ENCODE results near the gene TMEM98.
"Not testable (repeated sequence)": the region's sequence is repeated elsewhere in the genome, so short reads cannot be mapped to it uniquely, and the experiment has no call there.

Gene TMEM98

GRCh38 chr17:32941419-32942032, 13.6 kb downstream of the TMEM98 start:
- no peak for DNase-seq (ENCODE audit: low read depth in 2 of 2)

- no peak for DNase-seq (ENCODE audit: low read depth in 2 of 2)
These were observed 15.3 kb downstream of the TMEM98 start for GRCh38 chr17:32943206-32943605.

DNA sequence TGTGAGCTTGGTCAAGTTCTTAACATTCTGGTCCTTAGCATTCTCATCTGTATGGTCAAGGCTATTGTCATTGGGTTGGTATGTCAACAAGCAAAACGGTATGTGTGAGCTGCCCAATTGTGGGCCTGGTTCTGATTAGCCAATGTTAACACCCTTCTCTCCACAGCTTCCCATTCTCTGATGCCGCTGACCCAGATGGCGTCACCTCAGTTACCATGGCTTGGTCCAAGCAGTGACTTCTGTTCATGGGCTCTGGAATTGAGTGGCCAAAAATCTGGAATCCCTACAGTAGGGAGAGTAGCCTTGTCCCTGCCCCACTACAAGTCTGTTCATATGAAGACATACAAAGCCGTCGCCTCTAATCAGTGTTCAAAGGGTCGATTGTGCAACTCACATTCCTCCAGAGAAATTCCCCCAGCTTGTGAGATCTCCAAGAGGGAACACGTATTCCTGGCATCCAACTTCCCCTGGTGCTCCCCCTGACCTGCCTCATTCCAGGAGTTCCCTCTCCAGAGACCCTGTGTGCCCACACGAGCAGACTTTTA, 15.8 kb downstream of the TMEM98 start:
- DNase-seq (ENCODE audit: low read depth in 2 of 2): no peak

- no peak for DNase-seq (ENCODE audit: low read depth in 2 of 2)
These were observed 16.5 kb downstream of the TMEM98 start for GRCh38 chr17:32944248-32945020.

DNA sequence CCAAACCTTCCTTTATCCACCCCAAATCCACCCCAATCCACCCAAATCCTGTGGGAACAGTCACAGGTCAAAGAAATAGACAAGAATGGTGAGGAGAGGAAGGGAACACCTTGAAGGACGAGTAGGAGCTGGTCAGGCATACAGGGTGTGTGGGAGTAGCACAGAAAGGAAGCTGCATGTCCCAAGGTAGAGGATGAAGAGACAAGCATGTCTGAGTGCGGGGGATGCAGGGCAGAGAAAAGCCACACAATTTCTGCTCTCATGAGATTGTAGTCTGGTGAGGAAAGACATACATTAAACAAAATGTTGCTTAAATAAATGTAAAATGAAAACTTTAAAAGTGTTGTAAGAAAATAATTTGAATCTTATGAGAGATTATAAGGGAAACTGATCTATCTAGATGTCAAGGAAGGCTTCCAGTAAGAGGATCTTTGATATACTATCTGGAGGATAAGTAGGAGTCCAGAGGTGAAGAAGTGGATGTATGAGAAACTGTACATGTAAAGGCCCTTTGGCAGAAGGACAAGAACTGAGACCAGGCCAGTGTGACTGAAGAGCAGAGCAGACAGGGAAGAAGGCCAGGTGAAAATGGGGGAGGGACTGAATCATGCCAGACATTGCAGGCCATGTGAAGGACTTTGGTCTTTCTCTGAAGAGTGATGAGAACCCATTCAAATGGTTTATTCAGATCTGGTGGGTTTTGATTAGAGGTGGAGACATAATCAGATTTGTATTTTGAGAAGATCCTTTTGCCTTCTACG, 18.6 kb downstream of the TMEM98 start:
- no peak for DNase-seq (ENCODE audit: low read depth in 2 of 2)

- no peak for DNase-seq (ENCODE audit: low read depth in 2 of 2)
These were observed 19.8 kb downstream of the TMEM98 start for GRCh38 chr17:32947736-32948135.

- DNase-seq (ENCODE audit: low read depth in 2 of 2): no peak
These were observed 21.2 kb downstream of the TMEM98 start for GRCh38 chr17:32949181-32949580.

GRCh38 chr17:32952491-32952890, 24.5 kb downstream of the TMEM98 start:
- DNase-seq (ENCODE audit: low read depth in 2 of 2): not testable (repeated sequence)

GRCh38 chr17:32953045-32953444, 25.1 kb downstream of the TMEM98 start:
- DNase-seq (ENCODE audit: low read depth in 2 of 2): no peak

- DNase-seq (ENCODE audit: low read depth in 2 of 2): no peak
These were observed 25.9 kb downstream of the TMEM98 start for GRCh38 chr17:32953857-32954256.

GRCh38 chr17:32954477-32954876, 26.5 kb downstream of the TMEM98 start:
- DNase-seq (ENCODE audit: low read depth in 2 of 2): no peak

DNA sequence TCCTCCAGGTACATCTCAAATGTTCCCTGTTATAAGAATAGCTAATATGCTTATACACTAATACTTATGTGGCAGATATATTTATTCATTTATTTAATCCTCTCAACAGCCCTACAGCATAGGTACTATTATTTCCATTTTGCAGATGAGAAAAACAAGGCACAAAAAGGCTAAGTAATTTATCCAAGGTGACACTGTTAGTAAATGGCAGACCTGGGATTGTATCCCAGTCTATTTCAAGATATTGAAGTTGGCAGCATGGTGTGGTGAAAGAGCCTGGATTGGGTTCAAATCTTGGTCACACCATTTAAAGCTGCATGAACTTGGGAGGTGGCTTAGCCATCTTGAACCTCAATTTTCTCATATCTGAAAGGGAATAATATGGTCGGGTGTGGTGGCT, 27.2 kb downstream of the TMEM98 start:
- DNase-seq (ENCODE audit: low read depth in 2 of 2): no peak

- DNase-seq (ENCODE audit: low read depth in 2 of 2): no peak
These were observed 28.5 kb downstream of the TMEM98 start for GRCh38 chr17:32956240-32956970.

GRCh38 chr17:32958418-32958817, 30.5 kb downstream of the TMEM98 start:
- no peak for DNase-seq (ENCODE audit: low read depth in 2 of 2)

DNA sequence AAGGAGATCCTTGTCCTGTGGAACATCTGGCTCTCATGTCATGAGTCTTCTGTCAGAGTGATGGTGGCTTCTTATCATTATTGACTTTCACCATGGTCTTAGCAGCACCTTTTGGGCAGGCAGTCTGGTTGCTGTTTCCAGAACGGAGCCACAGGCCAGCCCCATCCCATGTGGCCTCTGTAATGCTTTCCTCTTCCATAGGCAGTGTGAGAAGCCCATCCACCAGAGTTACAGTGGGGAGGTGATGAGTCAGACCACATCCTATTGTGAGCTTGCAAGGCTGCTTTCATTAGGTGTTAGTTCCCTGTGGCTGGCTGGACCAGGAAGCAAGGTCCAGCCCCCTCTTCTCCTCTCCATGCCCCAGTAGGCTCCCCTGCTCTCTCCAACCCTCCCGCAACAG, 32.9 kb downstream of the TMEM98 start:
- no peak for DNase-seq (ENCODE audit: low read depth in 2 of 2)

- DNase-seq (ENCODE audit: low read depth in 2 of 2): no peak
These were observed 34.4 kb downstream of the TMEM98 start for GRCh38 chr17:32962320-32962711.

DNA sequence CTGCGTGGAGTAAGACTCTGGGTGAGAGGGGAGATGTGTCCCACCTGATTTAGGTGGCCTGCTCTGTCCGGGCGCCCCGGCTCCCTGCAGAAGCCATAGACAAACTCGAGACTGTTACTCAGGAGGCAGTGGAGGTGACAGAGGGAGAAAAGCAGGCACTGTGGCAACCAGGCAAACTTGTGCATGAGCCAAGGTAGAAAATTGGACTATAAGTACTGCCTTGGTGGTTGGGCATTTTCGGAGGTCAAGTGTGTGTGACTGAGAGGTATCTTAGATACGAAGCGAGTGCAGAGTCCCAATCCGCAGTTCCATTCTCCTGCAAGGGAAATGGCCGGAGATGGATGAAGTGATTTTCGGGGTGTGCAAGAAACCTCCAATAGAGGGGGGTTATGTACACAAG, 36.6 kb downstream of the TMEM98 start:
- no peak for DNase-seq (ENCODE audit: low read depth in 2 of 2)

DNA sequence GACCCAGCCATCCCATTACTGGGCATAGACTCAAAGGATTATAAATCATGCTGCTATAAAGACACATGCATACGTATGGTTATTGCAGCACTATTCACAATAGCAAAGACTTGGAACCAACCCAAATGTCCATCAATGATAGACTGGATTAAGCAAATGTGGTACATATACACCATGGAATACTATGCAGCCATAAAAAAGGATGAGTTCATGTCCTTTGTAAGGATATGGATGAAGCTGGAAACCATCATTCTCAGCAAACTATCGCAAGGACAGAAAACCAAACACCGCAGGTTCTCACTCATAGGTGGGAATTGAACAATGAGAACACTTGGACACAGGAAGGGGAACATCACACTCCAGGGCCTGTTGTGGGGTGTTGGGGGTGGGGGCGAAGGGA, 41.3 kb downstream of the TMEM98 start:
- DNase-seq (ENCODE audit: low read depth in 2 of 2): not testable (repeated sequence)

GRCh38 chr17:32970281-32970680, 42.3 kb downstream of the TMEM98 start:
- DNase-seq (ENCODE audit: low read depth in 2 of 2): no peak

GRCh38 chr17:32971171-32971570, 43.2 kb downstream of the TMEM98 start:
- DNase-seq (ENCODE audit: low read depth in 2 of 2): no peak

DNA sequence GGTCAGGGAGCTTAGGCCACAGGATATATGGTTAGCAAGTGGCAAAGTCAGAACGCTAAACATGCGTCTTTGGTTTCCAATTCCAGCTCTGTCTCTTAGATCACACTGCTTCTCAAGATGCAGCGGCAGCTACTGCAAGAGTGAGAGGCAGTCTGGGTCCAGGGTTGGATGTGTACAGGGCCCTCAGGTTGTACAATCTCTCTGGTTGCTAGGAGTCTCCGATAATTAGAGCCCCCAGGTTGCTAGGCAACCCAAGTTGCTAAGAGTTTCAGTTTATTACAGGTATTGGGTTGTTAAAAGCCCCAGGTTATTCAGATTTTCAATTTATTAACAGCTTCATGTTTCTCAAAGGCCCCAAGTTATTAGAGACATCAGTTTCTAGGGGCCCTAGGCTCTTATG, 48.2 kb downstream of the TMEM98 start:
- no peak for DNase-seq (ENCODE audit: low read depth in 2 of 2)

DNA sequence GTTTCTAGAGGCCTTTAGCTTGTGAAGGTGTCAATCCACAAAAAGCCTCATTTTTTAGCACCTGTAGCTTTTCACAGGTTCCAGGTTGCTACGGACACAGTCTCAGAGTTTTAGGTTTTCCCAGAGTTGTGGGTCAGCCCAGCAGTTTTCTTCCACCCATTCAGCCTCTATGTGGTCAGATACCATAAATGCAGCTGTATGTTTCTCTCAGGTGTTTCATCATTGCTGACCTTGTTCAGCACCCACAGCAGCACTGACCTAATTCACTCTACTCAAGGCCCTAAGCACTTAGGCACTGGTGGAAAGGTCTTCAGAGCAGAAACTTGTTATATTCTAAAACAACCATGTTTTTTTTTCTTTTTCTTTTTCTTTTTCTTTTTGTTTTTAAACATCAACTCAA, 48.7 kb downstream of the TMEM98 start:
- DNase-seq (ENCODE audit: low read depth in 2 of 2): no peak

All from activated CD4-positive, alpha-beta T cell treated with anti-CD3 and anti-CD28 coated beads for 24 hours (primary cell).